A673 (cell line): ENCODE data around the gene HECW1.

Experiments
- CTCF ChIP-seq: fragments of 300-800, 200-600 bp; sonication (generic); conservative IDR thresholded peaks from 2 replicates; pipeline ENCODE4 v1.5.1; 2017; ENCODE audit warnings: low read depth, mild to moderate bottlenecking, antibody characterized with exemption, low read length, moderate library complexity, mixed read lengths
- EZH2 ChIP-seq: fragments of 200-600 bp; sonication (generic); IDR thresholded peaks from 2 replicates; pipeline ENCODE4 v1.6.1; 2017; ENCODE audit warnings: borderline replicate concordance, low read depth, mild to moderate bottlenecking, mixed read lengths, antibody characterized with exemption, low read length; ENCODE audit not compliant: poor library complexity, severe bottlenecking

GRCh38 chr7:43136064-43136463 is 23.6 kb downstream of the HECW1 start:
- TF ChIP-seq CTCF (no peak), EZH2 (no peak)
